Stimulated activated CD8-positive, alpha-beta memory T cell treated with anti-CD3 and anti-CD28 coated beads, Interleukin-7, amount 100 ng/mL, for 24 hours (primary cell): ENCODE measurements around the gene KLHL18.
"Not testable (repeated sequence)": the region's sequence is repeated elsewhere in the genome, so short reads cannot be mapped to it uniquely, and the experiment has no call there.

Source experiments
- DNase-seq: peaks from one replicate; pipeline ENCODE4 v3.0.0-alpha.2; 2020; ENCODE audit warnings: low read depth

The KLHL18 gene

GRCh38 chr3:47282424-47283192, at the start of gene KLHL18, which contains the start of gene KIF9:
Gene KLHL18, plus strand, starts transcription at chr3:47282944. Its CDS starts 22 bp downstream, at chr3:47282966.
Gene KIF9, minus strand, starts transcription at chr3:47282799. Its CDS starts 5,425 bp downstream, at chr3:47277374.
- DNase-seq: peak; percentile 91

DNA sequence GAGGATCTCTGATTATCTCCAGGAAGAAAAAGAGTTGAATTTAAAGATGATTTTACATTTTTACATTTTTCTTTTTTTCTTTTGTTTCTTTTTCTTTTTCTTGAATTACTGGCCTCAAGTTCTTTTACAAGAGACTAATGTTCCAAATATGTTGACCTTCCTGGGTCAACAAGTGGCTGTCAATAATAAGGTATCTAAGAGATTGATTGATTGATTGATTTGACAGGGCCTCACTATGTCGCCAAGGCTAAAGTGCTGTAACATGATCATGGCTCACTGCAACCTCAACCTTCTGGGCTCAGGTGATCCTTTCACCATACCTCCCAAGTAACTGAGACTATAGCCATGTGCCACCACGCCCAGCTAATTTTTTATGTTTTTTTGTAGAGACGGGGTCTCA, 44.7 kb upstream of the KLHL18 start:
- DNase-seq: no peak

DNA sequence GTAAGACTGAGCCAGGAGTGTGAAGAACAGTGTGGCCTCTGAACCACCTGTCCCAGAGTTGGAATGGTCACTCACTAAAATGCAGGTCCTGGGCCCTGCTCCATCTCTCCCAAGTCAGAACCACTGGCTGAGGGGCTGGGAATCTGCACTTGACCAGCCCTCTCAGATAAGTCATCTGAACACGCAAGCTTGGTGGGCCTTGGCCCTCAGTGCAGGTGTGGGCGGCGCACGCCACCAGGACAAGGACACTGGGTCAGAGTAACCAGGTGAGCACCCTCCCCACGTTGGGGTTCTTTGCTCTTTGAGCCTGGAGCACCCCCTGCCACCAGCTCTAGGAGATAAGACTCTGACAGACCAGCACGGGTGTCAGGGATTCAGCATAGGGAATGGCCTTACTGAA, 42.8 kb upstream of the KLHL18 start:
- no peak for DNase-seq

GRCh38 chr3:47243419-47244147, 39.2 kb upstream of the KLHL18 start:
- no peak for DNase-seq

- DNase-seq: no peak
Measured at GRCh38 chr3:47244531-47245100, 38.1 kb upstream of the KLHL18 start.

GRCh38 chr3:47245271-47245670, 37.5 kb upstream of the KLHL18 start:
- DNase-seq: no peak

DNA sequence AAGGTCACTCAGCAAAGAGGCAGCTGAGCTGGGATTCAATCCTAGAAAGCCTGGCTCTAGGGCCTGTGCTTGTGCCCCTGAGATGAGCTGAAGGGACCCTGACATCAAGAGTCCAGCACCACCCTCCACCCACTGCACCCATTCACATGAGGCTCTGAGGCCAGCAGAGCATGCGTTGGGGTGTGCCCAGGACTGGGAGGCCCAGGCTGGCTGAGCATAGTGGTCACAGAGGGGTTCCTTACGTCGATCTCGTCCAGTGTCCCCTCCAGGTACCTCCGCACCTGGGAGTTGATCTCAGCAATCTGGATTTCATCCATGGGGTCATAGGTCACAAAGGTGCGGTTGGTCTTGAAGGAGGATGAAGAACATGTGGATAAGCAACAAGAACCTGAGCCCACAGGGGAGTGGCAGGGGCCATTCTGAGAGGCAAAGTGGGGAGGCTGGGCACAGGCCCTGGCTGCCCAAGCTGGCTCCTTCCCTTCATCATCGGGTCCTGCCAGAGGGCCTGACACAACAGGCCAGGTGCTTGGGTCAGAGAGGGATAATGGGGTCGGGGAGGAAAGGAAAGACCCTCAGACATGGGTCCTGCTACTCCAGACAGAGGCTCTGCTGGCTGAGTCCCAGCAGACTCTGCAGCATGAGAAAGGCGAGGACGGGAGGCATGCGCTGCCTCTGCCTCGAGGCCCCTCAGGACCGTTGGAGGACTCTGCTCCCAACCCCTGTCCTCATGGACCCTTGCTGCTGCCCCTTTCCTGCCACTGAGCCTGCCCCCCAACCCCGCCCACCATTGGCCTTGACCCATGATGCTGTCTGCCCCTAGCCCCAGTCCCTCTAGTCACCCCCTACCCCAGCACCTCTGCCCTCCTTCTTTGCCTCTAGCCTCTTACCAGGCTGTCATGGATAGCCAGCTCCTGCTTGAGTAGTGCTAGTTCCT, 35.3 kb upstream of the KLHL18 start:
- no peak for DNase-seq

DNA sequence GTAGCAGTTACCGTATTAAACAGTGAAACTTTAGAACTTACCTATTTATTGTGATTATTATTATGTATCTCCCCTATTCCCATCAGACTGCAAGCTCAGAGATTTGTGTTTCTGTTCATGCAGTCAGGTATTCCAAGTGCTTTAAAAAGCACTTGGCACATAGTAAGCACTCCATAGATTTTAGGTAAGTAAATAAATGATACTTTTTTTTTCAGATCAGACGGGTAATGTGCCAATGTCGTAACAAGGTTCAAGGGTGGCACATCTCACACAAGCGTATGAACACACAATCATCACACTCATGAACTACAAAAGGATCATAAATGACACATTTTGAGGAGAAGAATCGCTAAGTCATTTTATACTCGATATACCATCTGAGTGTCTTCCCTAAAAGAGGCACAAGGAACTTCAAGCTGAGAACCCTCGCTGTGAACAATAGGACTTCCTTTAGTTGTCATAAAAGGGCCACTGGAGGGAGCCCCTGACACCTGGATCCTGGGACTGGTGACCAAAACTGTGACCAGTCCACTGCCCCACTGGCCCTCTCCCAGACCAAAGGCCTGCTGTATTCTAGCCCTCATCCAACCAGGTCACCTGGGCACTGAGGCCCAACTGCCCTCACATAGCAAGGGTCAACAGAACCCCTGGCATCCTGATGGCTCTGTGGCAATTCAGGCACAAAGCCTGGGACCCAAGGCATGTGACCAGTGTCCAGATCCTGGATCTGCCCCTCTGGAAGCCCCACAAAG, 32.3 kb upstream of the KLHL18 start:
- DNase-seq: no peak

- not testable (repeated sequence) for DNase-seq
Measured at GRCh38 chr3:47251085-47251484, 31.7 kb upstream of the KLHL18 start.

- DNase-seq: no peak
Measured at GRCh38 chr3:47251689-47252088, 31.1 kb upstream of the KLHL18 start.

DNA sequence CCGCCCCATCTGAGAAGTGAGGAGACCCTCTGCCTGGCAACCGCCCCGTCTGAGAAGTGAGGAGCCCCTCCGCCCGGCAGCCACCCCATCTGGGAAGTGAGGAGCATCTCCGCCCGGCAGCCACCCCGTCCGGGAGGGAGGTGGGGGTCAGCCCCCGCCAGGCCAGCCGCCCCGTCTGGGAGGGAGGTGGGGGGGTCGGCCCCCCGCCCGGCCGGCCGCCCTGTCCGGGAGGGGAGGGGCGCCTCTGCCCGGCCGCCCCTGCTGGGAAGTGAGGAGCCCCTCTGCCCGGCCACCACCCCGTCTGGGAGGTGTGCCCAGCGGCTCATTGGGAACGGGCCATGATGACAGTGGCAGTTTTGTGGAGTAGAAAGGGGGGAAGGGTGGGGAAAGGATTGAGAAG, 26.4 kb upstream of the KLHL18 start:
- DNase-seq: not testable (repeated sequence)

DNA sequence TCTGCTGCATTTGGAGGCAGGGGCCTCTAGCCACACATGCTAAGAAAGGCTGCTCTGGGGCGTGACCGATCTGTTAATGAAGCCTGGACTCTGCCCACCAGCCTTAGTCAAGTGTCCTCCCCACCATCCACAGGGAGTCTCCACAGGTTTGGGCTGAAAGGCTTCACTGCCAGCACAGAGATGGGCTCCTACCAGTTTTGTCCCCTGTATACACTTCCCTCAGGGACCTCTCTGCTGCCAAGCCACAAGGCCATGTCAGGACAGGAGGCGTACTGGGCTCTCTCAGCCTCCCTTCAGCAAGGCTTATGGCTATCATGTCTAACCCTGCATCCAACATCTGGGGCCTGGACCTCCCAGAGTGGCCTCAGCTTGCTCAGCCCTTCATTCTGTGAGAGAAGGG, 23.6 kb upstream of the KLHL18 start:
- no peak for DNase-seq

GRCh38 chr3:47260605-47261004, 22.1 kb upstream of the KLHL18 start:
- no peak for DNase-seq

GRCh38 chr3:47261301-47261700, 21.4 kb upstream of the KLHL18 start:
- DNase-seq: no peak

DNA sequence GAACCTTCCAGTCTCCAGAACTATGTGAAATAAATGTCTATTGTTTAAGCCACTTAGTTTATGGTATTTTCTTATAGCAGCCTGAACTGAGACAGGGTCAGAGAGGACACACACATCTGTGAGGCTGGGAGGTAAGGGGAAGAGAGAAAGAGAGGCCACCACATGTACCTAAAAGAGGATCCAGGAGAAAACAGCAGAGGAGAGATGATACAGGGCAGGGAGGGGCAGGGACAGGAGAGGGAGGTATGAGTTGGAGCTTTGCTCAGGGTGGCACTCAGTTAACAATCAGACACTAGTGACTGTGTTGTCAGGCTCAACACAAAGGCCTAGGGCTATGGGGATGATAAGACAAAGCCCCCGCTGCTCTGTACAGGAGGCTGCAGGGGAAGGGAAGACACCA, 17.7 kb upstream of the KLHL18 start:
- no peak for DNase-seq

- no peak for DNase-seq
Measured at GRCh38 chr3:47265725-47266428, 16.9 kb upstream of the KLHL18 start.

DNA sequence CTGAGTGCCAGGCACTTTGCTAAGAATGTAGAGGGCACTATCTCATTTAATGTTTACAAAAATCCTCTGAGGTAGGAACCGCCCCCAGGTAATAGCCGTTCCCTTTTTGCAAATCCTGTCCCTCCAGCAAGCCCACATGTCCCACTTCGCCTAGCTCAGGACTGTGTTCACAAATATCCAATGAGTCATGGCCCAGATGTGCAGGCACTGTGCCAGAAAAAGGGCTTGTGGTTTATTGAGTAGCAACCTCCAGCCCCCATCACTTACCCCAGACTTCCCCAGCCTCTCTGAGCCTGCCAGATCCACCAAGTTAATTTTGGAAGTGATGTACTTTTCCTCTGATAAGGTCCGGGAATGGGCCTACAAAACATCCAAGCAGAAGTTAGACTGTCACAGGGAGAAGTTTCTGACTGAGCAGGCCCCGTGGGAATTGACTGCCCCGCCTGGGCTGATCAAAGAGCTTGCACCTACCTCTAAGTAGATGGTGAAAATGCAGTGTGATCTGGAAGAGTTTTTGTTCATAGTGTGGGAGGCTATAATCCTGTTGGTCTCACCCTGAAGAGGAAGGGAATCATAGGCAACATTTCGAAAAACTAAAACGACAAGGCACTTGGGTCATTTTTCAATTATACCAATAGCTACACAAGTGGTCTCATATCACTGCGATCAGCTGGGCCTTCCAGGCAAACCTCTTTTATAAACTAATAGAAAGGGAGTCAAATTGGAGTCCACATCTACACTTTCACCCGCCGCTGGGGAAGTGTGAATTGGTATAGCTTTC, 15.8 kb upstream of the KLHL18 start:
- DNase-seq: peak; percentile 20

GRCh38 chr3:47267490-47267824, 15.3 kb upstream of the KLHL18 start:
- no peak for DNase-seq

DNA sequence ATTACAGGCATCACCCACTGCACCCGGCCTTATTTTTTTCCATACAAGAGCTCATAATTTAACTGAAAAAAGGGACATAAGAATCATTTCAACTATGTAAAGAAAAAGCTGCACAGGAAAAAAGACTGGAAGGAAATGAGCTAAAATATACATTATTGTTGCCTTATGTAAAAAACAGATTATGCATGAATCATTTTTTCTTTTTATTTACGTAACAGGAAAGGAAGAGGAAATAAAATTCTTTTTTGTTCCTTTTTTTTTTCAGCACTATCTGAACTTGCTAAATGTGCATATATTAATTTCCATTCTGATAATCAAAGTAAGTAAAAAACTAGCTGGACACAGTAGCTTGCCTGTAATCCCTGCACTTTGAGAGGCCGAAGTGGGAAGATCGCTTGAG, 12.2 kb upstream of the KLHL18 start:
- no peak for DNase-seq

- DNase-seq: no peak
Measured at GRCh38 chr3:47273564-47273963, 9.2 kb upstream of the KLHL18 start.
